Fibroblast of mammary gland (primary cell): ENCODE data around the gene VPS37C.

ENCODE experiments used
- DNase-seq: peaks from one replicate; pipeline ENCODE4 v3.0.0-alpha.2; 2010; ENCODE audit warnings: low read depth
- H3K4me3 ChIP-seq: 2 replicates; pipeline ENCODE4 v1.5.1; 2011; ENCODE audit warnings: low read depth, mild to moderate bottlenecking, low read length, moderate library complexity; ENCODE audit not compliant: control insufficient read depth
- CTCF ChIP-seq: conservative IDR thresholded peaks from 2 replicates; pipeline ENCODE4 v1.5.1; 2011; ENCODE audit warnings: low read depth, low read length, inconsistent platforms; ENCODE audit not compliant: control insufficient read depth, insufficient read depth

VPS37C gene

GRCh38 chr11:61111050-61111435 lies 50.2 kb downstream of the VPS37C start:
- DNase-seq, result no peak
- TF ChIP-seq CTCF, result no peak
- H3K4me3 ChIP-seq, result no peak overlapping the region

- no peak for TF ChIP-seq CTCF
- H3K4me3 ChIP-seq, result no peak overlapping the region
These were observed 50.8 kb downstream of the VPS37C start for GRCh38 chr11:61110255-61111049.

GRCh38 chr11:61109671-61110070 lies 51.6 kb downstream of the VPS37C start:
- no peak overlapping the region for H3K4me3 ChIP-seq
- no peak for DNase-seq

More at GRCh38 chr11:61110255-61111049, 50.8 kb downstream of the VPS37C start:
- DNase-seq, result no peak

GRCh38 chr11:61108847-61109585 lies 52.2 kb downstream of the VPS37C start:
- TF ChIP-seq CTCF, result no peak
- H3K4me3 ChIP-seq, result no peak overlapping the region
- DNase-seq, result no peak

More at GRCh38 chr11:61109671-61110070, 51.6 kb downstream of the VPS37C start:
- no peak for TF ChIP-seq CTCF

- no peak for TF ChIP-seq CTCF
These were observed 53.3 kb downstream of the VPS37C start for GRCh38 chr11:61107888-61108287.

GRCh38 chr11:61106894-61107470 lies 54.2 kb downstream of the VPS37C start:
- DNase-seq, result no peak
- TF ChIP-seq CTCF, result no peak
- H3K4me3 ChIP-seq, result no peak overlapping the region

More at GRCh38 chr11:61107888-61108287, 53.3 kb downstream of the VPS37C start:
- no peak for DNase-seq
- no peak overlapping the region for H3K4me3 ChIP-seq
